HEK293 (cell line): Measurements from ENCODE around the gene STIP1.

ENCODE experiments used
- CTCF ChIA-PET: fragments of 350-600 bp; formaldehyde crosslinking; extraction: SDS; loops from one replicate; lab custom pipeline; 2021; ENCODE audit warnings: antibody characterized with exemption; lab: Yijun Ruan, JAX
- POLR2A ChIA-PET: fragments of 300-600 bp; formaldehyde crosslinking; extraction: SDS; loops from one replicate; lab custom pipeline; 2020; ENCODE audit warnings: antibody characterized with exemption, inconsistent platforms; lab: Yijun Ruan, JAX
- H3K27ac ChIP-seq: fragments of 200-500 bp; sonication (Bioruptor generic); 2 replicates; pipeline ENCODE4 v1.5.1; 2014; ENCODE audit warnings: low read depth, low read length, control low read depth, inconsistent platforms; ENCODE audit errors: extremely low read depth
- H3K36me3 ChIP-seq, 2 experiments: fragments of 200-500 bp in 1 of 2; sonication (Bioruptor generic) in 1 of 2; 1 replicate in 1 of 2; 2 replicates in 1 of 2; pipeline ENCODE4 v1.5.1; 2014 to 2017; ENCODE audit warnings: inconsistent platforms in 2 of 2, low read length in 2 of 2; ENCODE audit not compliant: control insufficient read depth in 2 of 2, insufficient read depth in 1 of 2
- H3K4me1 ChIP-seq: fragments of 200-500 bp; sonication (Bioruptor generic); 2 replicates; pipeline ENCODE4 v1.5.1; 2014; ENCODE audit warnings: mild to moderate bottlenecking, low read length, inconsistent platforms; ENCODE audit not compliant: control insufficient read depth, insufficient read depth
- H3K4me3 ChIP-seq: 2 replicates; pipeline ENCODE4 v1.5.1; 2011; ENCODE audit warnings: low read depth, mild to moderate bottlenecking, control low read depth, low read length, moderate library complexity
- H3K9me3 ChIP-seq: fragments of 200-500 bp; sonication (Bioruptor generic); 2 replicates; pipeline ENCODE4 v1.5.1; 2014; ENCODE audit warnings: low read depth, low read length, inconsistent platforms; ENCODE audit not compliant: control insufficient read depth, insufficient read depth
- BCL11B ChIP-seq: fragments of 450-650 bp; formaldehyde crosslinking; IDR thresholded peaks from 2 replicates; pipeline ENCODE4 v1.5.1; 2016; ENCODE audit warnings: low read depth, missing biosample characterization, missing genetic modification characterization
- KLF17 ChIP-seq: fragments of 450-650 bp; formaldehyde crosslinking; IDR thresholded peaks from 2 replicates; pipeline ENCODE4 v1.5.1; 2016; ENCODE audit warnings: missing biosample characterization, missing genetic modification characterization
- KLF7 ChIP-seq: fragments of 450-650 bp; formaldehyde crosslinking; IDR thresholded peaks from 2 replicates; pipeline ENCODE4 v1.5.1; 2016; ENCODE audit warnings: missing biosample characterization, missing genetic modification characterization, borderline replicate concordance
- KLF8 ChIP-seq: fragments of 450-650 bp; formaldehyde crosslinking; IDR thresholded peaks from 2 replicates; pipeline ENCODE4 v1.5.1; 2016; ENCODE audit warnings: missing biosample characterization, missing genetic modification characterization
- KLF9 ChIP-seq: fragments of 450-650 bp; formaldehyde crosslinking; IDR thresholded peaks from 2 replicates; pipeline ENCODE4 v1.5.1; 2016; ENCODE audit warnings: missing biosample characterization, missing genetic modification characterization, low read depth
- MZF1 ChIP-seq: fragments of 450-650 bp; formaldehyde crosslinking; IDR thresholded peaks from 2 replicates; pipeline ENCODE4 v1.5.1; 2017; ENCODE audit warnings: missing biosample characterization, missing genetic modification characterization, borderline replicate concordance
- REPIN1 ChIP-seq: fragments of 450-650 bp; formaldehyde crosslinking; IDR thresholded peaks from 2 replicates; pipeline ENCODE4 v1.5.1; 2017; ENCODE audit warnings: missing biosample characterization, missing genetic modification characterization, low read depth
- TCF7L2 ChIP-seq: IDR thresholded peaks from 2 replicates; pipeline ENCODE4 v1.6.1; 2011; ENCODE audit warnings: low read depth, mild to moderate bottlenecking, inconsistent platforms, low read length, moderate library complexity, borderline replicate concordance
- YY2 ChIP-seq: fragments of 450-650 bp; formaldehyde crosslinking; IDR thresholded peaks from 2 replicates; pipeline ENCODE4 v1.5.1; 2016; ENCODE audit warnings: missing biosample characterization, missing genetic modification characterization
- ZBTB17 ChIP-seq: fragments of 450-650 bp; formaldehyde crosslinking; IDR thresholded peaks from 2 replicates; pipeline ENCODE4 v1.5.1; 2016; ENCODE audit warnings: missing biosample characterization, missing genetic modification characterization
- ZBTB26 ChIP-seq: fragments of 450-650 bp; formaldehyde crosslinking; optimal IDR thresholded peaks from 2 replicates; pipeline ENCODE3; 2016; ENCODE audit warnings: missing biosample characterization, mild to moderate bottlenecking, missing genetic modification characterization
- ZBTB48 ChIP-seq: fragments of 450-650 bp; formaldehyde crosslinking; IDR thresholded peaks from 2 replicates; pipeline ENCODE4 v1.5.1; 2016; ENCODE audit warnings: missing biosample characterization, missing genetic modification characterization
- ZEB2 ChIP-seq: fragments of 450-650 bp; formaldehyde crosslinking; IDR thresholded peaks from 2 replicates; pipeline ENCODE4 v1.5.1; 2016; ENCODE audit warnings: missing biosample characterization, missing genetic modification characterization
- ZNF10 ChIP-seq: fragments of 450-650 bp; formaldehyde crosslinking; IDR thresholded peaks from 2 replicates; pipeline ENCODE4 v1.5.1; 2017; ENCODE audit warnings: missing biosample characterization, missing genetic modification characterization
- ZNF214 ChIP-seq: fragments of 450-650 bp; formaldehyde crosslinking; IDR thresholded peaks from 2 replicates; pipeline ENCODE4 v1.5.1; 2017; ENCODE audit warnings: missing biosample characterization, mild to moderate bottlenecking, missing genetic modification characterization, borderline replicate concordance
- ZNF341 ChIP-seq: fragments of 450-650 bp; formaldehyde crosslinking; IDR thresholded peaks from 2 replicates; pipeline ENCODE4; 2016; ENCODE audit warnings: low read depth, missing biosample characterization, missing genetic modification characterization
- ZNF518A ChIP-seq: fragments of 450-650 bp; formaldehyde crosslinking; conservative IDR thresholded peaks from 2 replicates; pipeline ENCODE4 v1.5.1; 2016; ENCODE audit warnings: low read depth, missing biosample characterization, missing genetic modification characterization
- ZNF629 ChIP-seq: fragments of 450-650 bp; formaldehyde crosslinking; IDR thresholded peaks from 2 replicates; pipeline ENCODE4 v1.5.1; 2017; ENCODE audit warnings: missing biosample characterization, missing genetic modification characterization
- ZNF670 ChIP-seq: fragments of 450-650 bp; formaldehyde crosslinking; IDR thresholded peaks from 2 replicates; pipeline ENCODE4 v1.5.1; 2016; ENCODE audit warnings: missing biosample characterization, missing genetic modification characterization, low read depth
- ZNF837 ChIP-seq: fragments of 450-650 bp; formaldehyde crosslinking; IDR thresholded peaks from 2 replicates; pipeline ENCODE4 v1.5.1; 2016; ENCODE audit warnings: missing biosample characterization, missing genetic modification characterization

STIP1 gene

GRCh38 chr11:64246871-64247728, 61.1 kb downstream of the STIP1 start, which contains the start of gene PPP1R14B (continued):
- TF ChIP-seq YY2 (0 out of 2 replicates have a peak, but pooled peaks have one; percentile 34), KLF17 (no peak), ZBTB26 (tag by site-specific recombination) (peak; percentile 63), ZBTB17 (tag by site-specific recombination) (peak; percentile 40; the same call in 1 of the 2 replicates), ZNF214 (tag by site-specific recombination) (no peak), ZBTB48 (tag by site-specific recombination) (peak; percentile 93)

- Histone ChIP-seq H3K9me3 (no peaks in the 10 kb centered on the region), H3K27ac (no peak overlapping the region), H3K4me3 (peak overlapping the region; percentile 1; the same call in 1 of the 2 replicates), H3K4me1 (peaks cover 10% of the 10 kb centered on the region), H3K36me3 (peaks cover 0 to 20% of the 10 kb centered on the region in 2 experiments; a peak in 1 of 3 replicates)
- ChIA-PET POLR2A (interaction anchor here (1.1 to 7.2 kb wide), 4 partner anchors 22 to 70 kb away, joined by 3 to 96 read pairs (median 6); partner anchors contain the start of genes NUDT22, PRDX5, TRMT112 and TRPT1), CTCF (interaction anchor here (1.1 kb wide), 1 partner anchor 57 kb away, joined by 4 read pairs; no protein-coding TSS in a partner anchor)
- TF ChIP-seq ZNF341 (tag by site-specific recombination) (peak; percentile 87), MZF1 (tag by site-specific recombination) (no peak), TCF7L2 (no peak), KLF7 (tag by site-specific recombination) (no peak), ZEB2 (peak; percentile 3; the same call in 1 of the 2 replicates), ZNF10 (tag by site-specific recombination) (0 out of 2 replicates have a peak, but pooled peaks have one; percentile 5), BCL11B (tag by site-specific recombination) (0 out of 2 replicates have a peak, but pooled peaks have one; percentile 2), ZBTB26 (tag by site-specific recombination) (peak; percentile 30), KLF8 (0 out of 2 replicates have a peak, but pooled peaks have one; percentile 4)
Measured at GRCh38 chr11:64247729-64248531, 62.0 kb downstream of the STIP1 start.

GRCh38 chr11:64248578-64248977, 62.6 kb downstream of the STIP1 start:
- peaks cover 0 to 14% of the 10 kb centered on the region in 2 experiments; a peak in 1 of 3 replicates for H3K36me3 ChIP-seq
- ChIA-PET CTCF (interaction anchor here (1.0 kb wide), 1 partner anchor 10 kb away, joined by 3 read pairs; no protein-coding TSS in a partner anchor), POLR2A (interaction anchor here (1.2 kb wide), 1 partner anchor 22 kb away, joined by 3 read pairs; the partner anchor contains the start of genes NUDT22 and TRPT1)
- H3K4me1 ChIP-seq = peaks cover 10% of the 10 kb centered on the region
- H3K4me3 ChIP-seq = no peak overlapping the region
- no peak overlapping the region for H3K27ac ChIP-seq
- no peaks in the 10 kb centered on the region for H3K9me3 ChIP-seq
- TF ChIP-seq KLF9 = no peak
- no peak for TF ChIP-seq ZNF837 (tag by site-specific recombination)
- no peak for TF ChIP-seq ZNF518A
- no peak for TF ChIP-seq REPIN1 (tag by site-specific recombination)
- TF ChIP-seq ZNF670 (tag by site-specific recombination) = no peak
- no peak for TF ChIP-seq ZNF629 (tag by site-specific recombination)
